HG03159 (cell line): ENCODE measurements around the gene TMEM182.
A peak's percentile ranks its signal among the peaks of the same experiment; 100 is the strongest.

ENCODE experiments used
- ATAC-seq: cut with Tn5 transposase; IDR thresholded peaks from one replicate; pipeline ENCODE4 v1.9.1; 2021; ENCODE audit warnings: mild to moderate bottlenecking, moderate library complexity; ENCODE audit not compliant: unreplicated experiment

Gene TMEM182

DNA sequence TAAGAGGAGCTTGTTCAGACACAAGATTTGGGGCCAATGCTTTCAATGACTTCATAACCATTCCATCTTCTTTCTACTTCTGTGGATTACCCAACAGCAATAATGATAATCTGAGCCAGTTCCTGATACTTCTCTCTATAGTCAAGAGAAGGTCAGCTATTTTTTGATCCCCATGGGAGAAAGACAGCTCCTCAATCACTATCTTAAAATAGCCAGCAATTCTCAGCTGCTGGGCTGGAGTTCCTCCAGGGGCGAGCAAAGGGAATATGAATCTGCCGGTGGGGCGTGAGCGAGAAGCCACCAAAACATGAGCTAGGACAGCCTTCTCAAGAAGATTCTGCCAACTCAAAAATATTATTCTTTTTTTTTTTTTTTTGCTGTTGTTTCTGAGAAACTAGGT is at the start of gene TMEM182:
Gene TMEM182 (plus strand): TSS at position 269 of the 400 bp plus-strand sequence. CDS start 187 bp downstream, outside the sequence.
- ATAC-seq = no peak

GRCh38 chr2:102717308-102718018 is 44.4 kb upstream of the TMEM182 start:
- no peak for ATAC-seq

GRCh38 chr2:102718387-102719316 is 43.2 kb upstream of the TMEM182 start:
- ATAC-seq = no peak

DNA sequence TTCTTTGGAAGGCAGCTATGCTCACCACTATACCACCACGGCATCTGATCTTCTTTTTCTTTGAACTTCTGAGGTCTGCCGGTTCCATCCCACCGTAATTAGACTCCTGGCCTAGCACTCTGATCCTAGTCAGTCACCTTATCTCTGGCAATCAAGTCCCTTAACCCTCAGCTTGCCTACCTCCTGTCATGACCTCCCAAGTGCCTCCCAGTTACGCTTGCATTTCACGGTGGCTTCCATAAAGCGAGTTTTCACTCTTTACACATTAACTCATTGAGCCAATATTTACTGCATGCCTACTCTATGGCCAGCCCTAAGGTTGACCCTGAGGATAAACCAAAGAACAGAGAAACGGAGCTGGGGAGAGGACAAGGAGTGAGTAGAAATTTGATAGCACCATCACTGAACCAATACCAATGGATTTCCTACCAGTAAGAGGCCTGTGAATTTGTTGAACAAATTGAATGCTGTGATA is 37.8 kb upstream of the TMEM182 start:
- ATAC-seq = no peak

- ATAC-seq = no peak
Observed at GRCh38 chr2:102724553-102724952, 37.3 kb upstream of the TMEM182 start.

DNA sequence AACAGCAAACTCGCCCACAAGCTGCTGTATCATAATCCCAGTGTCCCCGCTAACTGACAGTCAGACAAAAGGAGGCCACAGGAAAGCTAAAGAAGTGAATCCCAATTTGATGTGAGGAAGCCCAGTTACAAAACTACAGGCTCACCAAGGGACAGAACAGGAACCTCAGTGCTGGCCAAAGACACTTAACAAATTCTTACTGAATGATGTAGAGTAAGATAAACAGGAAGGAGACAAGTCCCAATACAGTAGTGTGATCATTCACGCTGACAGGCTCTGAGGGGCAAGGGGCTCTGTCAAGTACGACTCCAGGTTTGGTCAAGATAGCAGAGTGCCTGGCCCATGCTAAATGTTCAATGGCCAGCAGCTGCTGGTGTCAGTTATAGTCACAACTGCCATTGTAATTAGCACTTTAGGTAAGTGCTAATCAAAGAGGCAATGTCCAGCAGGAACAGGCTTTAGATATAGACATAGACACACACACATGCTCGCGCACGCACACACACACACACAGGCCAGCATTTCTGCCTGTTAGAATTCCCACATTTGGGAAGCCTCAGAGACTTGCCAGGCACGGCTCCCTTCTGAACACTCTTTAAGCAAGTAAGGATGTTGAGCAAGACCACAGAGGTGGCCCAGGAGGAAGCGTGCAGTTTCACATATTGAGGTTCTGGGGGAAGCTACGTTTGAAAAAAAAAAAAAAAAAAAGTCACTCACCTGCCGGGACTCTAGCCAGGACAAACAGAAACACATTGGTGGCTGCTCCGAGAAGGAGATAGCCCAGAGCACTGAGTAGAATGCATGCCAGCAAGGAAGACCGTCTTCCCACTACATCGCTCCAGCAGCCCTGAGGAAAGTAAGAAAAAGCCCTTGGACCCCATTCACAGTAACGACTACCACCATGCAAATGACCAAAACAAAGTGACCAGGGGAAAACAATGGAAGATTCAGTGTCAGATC is 35.4 kb upstream of the TMEM182 start:
- no peak for ATAC-seq

DNA sequence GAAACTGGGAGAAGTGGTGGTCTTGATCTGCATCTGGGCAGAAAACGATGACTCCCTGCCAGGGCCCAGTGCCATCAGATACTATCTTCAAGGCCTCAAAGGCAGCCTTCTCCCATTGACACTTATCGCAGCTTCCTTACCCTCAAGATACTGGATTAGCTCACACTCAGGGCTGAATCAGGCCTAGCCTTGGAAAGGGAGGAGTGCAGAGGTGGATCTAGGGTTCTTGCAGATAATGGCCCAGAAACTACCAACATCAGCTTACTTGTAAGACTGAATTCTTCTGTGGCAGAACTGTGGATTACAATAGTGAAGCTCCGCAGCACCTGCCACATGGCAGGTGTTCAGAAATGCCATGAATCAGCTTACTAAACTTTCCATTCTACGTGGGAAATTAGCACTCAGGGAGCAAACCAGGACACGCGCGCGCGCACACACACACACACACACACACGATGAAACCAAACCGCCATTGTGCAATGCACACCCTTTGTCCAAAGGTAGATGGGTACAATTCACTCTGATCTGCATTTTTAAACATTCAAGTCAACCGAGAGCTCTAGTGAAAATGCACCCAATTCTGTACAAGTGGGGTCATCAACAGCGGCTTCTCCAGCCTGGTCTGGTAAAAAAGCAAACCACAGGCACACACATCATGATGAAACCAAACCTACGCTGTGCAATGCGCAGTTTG is 26.3 kb upstream of the TMEM182 start:
- ATAC-seq = no peak

DNA sequence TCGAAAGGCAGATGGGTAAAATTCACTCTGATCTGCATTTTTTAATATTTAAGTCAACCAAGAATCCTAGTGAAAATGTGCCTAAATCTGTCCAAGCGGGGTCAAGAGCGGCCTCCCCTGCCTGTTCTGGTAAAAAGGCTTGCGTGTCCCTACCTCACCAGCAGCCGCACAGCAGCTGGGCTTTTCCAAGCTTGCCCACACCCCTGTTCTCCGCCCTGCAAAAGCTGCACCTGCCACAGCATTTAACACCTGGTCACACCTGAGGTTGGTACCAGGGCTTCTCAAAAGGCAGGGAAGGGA is 25.8 kb upstream of the TMEM182 start:
- peak; percentile 23 for ATAC-seq

DNA sequence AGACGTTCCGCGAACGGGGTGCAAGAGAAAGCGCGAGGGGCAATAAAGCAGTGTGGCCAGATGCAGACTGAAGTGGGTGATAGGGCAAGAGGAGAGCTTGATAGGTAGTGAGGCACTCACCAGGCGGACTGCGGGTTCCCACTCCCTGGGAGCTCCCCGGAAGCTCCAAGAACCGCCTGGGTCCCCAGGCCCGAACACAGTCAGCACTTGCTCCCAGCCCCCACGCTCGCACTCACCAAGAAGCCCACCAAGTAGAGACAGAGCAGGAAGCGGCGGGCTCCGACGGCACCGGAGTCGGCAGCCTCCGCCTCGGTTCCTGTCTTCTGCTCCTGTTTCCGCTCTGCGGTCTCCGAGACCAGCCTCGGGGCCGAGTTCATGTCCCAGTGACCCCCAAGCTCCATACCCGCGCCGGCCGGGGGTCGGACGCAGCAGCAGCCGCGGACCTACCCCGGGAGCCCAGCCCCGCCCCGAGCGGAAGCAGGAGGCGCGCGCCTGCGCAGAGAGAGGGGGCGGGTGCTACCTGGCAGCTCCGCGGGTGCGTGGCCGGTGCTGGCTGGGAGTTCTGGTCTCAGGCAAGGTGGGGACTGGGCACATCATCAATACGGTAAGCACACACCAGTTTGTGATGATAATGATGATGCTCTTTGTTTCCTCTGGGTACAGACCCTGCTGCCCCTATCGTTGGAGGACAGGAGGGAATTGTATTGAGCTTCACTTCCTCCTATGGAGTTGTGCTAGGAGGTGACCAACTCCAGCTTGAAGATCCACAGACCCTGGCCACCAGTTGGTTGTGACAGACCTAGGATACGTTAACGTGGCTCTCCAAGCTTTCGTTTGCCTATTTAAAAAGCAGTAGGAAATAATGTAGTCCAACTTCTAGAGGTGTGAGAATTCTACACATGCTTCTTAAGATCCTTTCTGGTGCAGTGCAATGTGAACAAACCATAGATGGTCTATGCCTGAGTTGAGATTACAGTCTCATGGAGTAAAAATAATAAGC is 25.1 kb upstream of the TMEM182 start:
- ATAC-seq = peak; percentile 92

DNA sequence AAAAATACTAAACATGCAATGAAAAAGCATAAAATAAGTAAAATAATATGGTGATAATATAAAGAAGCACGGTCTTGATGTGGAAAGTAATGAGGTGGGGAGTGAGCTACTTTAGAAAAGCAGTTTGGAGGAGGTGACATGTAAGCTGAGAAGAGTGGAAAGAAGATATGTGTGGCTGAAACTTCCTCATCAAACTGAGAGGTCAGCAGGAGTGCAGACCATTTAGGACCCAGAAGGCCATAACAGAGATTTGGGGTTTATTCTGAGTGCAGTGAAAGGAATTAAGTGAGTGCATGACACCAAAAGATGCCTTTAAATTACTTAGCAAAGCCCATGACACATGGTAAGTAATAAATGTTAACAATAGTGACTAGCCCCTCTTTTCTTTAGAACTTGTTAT is 24.4 kb upstream of the TMEM182 start:
- ATAC-seq = peak; percentile 45

- ATAC-seq = no peak
Observed at GRCh38 chr2:102743259-102743658, 18.6 kb upstream of the TMEM182 start.

- no peak for ATAC-seq
Observed at GRCh38 chr2:102748107-102748506, 13.7 kb upstream of the TMEM182 start.

DNA sequence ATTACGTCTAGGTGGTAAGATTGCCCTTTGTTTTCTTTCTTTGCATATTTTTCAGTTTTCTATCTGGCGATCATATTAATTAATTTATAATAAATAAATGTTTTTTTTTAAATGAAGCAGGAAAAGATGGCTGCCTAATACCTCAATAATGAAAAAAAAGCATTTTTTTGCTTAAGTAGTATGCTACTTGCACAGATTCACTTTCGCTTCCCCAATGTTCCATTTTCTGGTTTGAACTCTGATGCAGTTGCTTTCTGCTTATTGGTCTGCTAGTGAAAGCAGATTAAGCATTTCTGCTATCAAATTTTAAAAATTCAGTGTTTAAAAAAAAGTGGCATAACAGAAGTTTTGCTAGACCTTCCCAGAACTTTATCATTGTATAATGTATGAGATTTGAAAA is 11.9 kb upstream of the TMEM182 start:
- ATAC-seq = peak; percentile 84

- peak; percentile 57 for ATAC-seq
Observed at GRCh38 chr2:102753563-102754159, 8.2 kb upstream of the TMEM182 start.

- ATAC-seq = no peak
Observed at GRCh38 chr2:102754456-102755145, 7.2 kb upstream of the TMEM182 start.

DNA sequence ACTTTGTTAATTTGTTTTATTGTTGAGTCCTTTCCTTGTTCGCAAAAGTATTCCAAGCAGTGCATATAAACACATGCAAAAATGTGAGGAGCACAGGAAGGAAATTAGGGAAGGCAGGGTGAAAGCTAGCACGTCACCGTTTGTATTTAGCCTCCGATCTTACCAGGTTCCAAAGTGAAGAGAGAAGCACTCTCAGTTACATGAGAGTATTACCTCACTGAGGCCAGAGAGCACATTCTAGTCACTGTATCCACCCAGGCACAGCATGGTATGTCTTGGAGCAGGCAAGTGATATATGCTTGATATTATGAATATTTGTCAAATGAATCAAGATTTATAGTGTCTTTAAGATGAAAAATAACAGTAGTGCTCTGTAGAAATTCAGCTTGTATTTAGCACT is 6.5 kb upstream of the TMEM182 start:
- ATAC-seq = no peak

DNA sequence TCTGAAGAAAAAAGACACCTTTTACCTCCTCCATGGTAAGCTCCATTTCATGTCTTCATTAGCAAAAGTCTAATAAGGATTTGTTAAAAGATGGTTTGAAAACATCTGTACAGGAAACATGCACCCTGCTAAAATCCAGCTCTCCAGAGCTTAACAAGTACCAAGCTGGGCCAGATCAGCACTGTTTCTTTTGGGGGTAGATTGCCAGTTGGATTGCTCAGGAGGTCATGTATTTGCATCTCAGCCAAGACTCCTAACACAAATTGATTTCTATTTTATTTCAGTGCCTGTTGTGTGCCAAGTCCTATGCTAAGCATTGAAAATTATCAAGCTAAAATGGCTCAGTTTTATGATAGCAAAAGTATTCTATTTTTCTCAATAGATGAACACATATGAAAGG is 3.4 kb upstream of the TMEM182 start:
- no peak for ATAC-seq

- ATAC-seq = no peak
Observed at GRCh38 chr2:102764083-102764482, 2.3 kb downstream of the TMEM182 start.
